ENCODE results near the gene PAX1. TPM values are rescaled to one million over a fixed set of nuclear protein-coding genes. Genes with fewer than 3 reads are reported as not detected.

PAX1 gene
- total RNA-seq, 1 experiment from 2014 or later, result not detected

DNA sequence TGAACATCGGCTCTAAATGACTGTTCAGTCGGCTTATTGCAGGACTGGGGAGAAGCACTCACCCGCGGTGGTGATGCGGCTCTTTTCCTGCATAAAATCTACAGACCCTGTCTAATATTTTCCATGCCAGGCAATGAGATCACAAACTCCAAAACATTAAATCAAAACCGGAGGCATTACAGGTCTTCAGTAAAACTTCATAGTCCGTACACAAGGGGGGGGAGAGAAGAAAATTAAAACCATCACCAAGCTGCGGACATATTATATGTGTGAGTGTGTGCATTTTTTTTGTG lies 6.3 kb upstream of the PAX1 start:
- H3K4me3 ChIP-seq, result no peak overlapping the region
- no peak for DNase-seq
- H3K27me3 ChIP-seq, result peaks cover 4% of the 10 kb centered on the region; the same call in 1 of the 2 replicates
- no peaks in the 10 kb centered on the region for H3K36me3 ChIP-seq
- H3K9me3 ChIP-seq, result no peaks in the 10 kb centered on the region

- Histone ChIP-seq H3K27me3 (peaks cover 4% of the 10 kb centered on the region), H3K4me3 (no peak overlapping the region), H3K36me3 (no peaks in the 10 kb centered on the region), H3K9me3 (no peaks in the 10 kb centered on the region)
- DNase-seq, result no peak
Observed at GRCh38 chr20:21701171-21701876, 4.1 kb upstream of the PAX1 start.

- Histone ChIP-seq H3K9me3 (no peaks in the 10 kb centered on the region), H3K4me3 (no peak overlapping the region), H3K27me3 (peaks cover 4% of the 10 kb centered on the region), H3K36me3 (no peaks in the 10 kb centered on the region)
- DNase-seq, result no peak
Observed at GRCh38 chr20:21702016-21702415, 3.4 kb upstream of the PAX1 start.

DNA sequence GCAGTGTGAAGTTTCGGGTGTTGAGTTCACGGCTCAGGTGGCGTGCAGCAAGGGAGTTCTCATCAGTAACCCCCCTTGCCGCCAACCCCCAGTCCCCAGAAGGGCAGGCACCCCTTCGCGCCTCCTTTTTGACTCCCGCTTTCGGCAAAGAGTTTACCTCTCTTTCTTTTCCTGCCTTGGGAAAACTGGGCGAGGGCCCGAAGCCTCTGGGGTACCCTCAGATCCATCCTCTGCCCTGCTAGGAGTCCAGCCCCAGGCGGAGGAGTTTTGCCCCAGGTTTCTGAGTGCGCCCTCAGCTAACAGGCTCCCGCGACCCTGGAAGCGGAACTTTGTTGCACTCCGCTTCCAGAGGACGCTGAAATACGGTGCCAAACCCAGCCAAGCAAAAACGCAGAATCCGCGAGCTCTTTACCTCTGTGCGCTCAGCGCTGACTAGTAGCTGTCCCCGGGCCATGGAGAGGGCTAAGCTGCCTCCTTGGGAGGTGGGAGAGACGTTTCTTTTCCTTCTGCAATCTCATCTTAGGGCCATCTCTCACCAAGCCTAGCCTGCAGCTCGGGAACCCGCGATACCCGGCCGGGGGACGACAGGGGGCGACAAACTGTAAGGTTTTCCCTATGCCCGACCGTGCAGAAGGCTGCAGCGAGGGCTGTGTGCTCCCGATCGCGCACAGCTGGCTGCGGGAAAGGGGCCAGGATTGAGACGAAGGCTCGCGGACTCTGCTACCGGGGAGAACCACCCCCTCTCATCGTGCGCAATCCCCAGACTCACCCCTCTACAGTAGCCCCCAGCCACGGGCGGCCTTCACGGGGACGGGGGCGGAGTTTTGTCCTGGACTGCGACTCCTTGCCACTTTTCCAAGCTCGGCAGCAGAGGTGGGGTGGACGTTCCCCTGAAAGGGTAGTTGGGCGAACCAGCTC lies 2.7 kb upstream of the PAX1 start:
- H3K4me3 ChIP-seq, result no peak overlapping the region

GRCh38 chr20:21703717-21704407 lies 1.6 kb upstream of the PAX1 start:
- Histone ChIP-seq H3K4me3 (no peak overlapping the region), H3K36me3 (no peaks in the 10 kb centered on the region), H3K9me3 (no peaks in the 10 kb centered on the region), H3K27me3 (peaks cover 4% of the 10 kb centered on the region)
- DNase-seq, result no peak

More for the DNA sequence above, 2.7 kb upstream of the PAX1 start:
- H3K9me3 ChIP-seq, result no peaks in the 10 kb centered on the region
- peak; percentile 60 for DNase-seq
- H3K36me3 ChIP-seq, result no peaks in the 10 kb centered on the region
- peaks cover 4% of the 10 kb centered on the region for H3K27me3 ChIP-seq

DNA sequence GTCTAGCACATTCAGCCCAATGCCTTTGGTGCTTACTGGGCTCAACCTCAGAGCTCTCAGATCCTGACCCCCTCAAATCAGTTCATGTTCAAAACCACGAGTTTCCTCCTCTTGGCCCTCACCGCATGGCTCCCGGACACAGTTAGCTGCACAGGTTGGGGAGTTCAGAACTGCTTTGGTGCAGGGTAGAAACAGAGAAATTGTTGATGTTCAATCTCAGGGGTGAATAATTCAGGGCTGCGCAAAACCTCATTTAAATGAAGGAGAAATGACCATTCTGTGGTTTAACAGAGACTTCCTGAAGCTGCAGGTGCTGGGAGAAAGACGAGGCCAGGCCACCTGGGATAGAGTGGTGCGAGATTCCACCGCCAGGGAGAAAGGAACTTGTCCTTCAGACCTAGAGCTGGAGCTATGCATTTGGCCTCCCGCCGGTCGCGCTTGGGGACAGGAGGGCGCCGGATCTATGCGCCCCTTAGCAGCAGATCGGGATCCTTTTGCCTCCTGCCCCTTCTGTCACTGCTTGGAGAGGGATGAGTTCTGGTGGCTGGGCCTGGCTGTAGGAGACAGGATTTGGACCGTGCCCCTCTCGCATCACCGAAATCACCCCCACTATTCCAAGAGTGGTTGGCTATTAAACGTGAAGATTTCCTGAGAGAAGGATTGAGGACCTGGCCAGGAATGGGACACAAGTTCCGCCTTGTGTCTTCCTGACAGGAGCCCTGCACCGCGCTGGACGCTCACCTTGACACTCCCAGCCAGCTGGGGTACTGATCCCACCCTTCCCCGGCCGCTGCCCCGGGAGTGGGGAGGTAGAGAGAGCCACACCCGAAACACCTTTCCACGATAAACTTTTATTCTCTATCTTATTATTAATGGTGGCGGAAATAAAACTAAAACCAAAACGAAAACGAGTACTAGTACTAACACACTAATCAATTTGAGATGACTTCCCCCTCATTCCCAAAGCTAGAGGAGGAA lies 767 bp upstream of the PAX1 start:
- peaks cover 4% of the 10 kb centered on the region for H3K27me3 ChIP-seq

DNA sequence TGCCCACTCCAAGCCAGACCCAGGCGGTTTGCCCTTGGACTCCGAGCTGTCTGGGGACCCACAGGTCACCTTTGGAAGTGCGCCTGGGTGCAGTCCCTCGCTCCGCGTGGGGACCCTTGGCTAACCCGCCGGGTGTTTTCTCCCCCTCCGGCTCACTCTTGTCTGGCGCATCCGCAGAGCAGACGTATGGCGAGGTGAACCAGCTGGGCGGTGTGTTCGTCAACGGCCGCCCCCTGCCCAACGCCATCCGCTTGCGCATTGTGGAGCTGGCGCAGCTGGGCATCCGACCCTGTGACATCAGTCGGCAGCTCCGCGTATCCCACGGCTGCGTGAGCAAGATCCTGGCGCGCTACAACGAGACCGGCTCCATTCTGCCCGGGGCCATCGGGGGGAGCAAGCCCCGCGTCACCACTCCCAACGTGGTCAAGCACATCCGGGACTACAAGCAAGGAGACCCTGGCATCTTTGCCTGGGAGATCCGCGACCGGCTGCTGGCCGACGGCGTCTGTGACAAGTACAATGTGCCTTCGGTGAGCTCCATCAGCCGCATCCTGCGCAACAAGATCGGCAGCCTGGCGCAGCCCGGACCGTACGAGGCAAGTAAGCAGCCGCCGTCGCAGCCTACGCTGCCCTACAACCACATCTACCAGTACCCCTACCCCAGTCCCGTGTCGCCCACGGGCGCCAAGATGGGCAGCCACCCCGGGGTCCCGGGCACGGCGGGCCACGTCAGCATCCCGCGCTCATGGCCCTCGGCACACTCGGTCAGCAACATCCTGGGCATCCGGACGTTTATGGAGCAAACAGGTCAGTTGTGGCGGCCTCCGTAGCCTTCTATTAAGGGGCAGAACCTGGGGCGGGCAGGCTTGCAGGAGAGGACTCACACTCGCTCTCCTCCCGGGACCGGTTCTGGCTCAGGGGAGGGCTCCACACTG lies 1.1 kb downstream of the PAX1 start:
- peaks cover 4% of the 10 kb centered on the region for H3K27me3 ChIP-seq
- no peaks in the 10 kb centered on the region for H3K36me3 ChIP-seq
- no peak overlapping the region for H3K4me3 ChIP-seq
- H3K9me3 ChIP-seq, result no peaks in the 10 kb centered on the region
- DNase-seq, result no peak

More for the DNA sequence above, 767 bp upstream of the PAX1 start:
- Histone ChIP-seq H3K36me3 (no peaks in the 10 kb centered on the region), H3K4me3 (no peak overlapping the region), H3K9me3 (no peaks in the 10 kb centered on the region)
- no peak for DNase-seq

GRCh38 chr20:21707267-21707666 lies 1.8 kb downstream of the PAX1 start:
- DNase-seq, result no peak
- Histone ChIP-seq H3K9me3 (no peaks in the 10 kb centered on the region), H3K4me3 (no peak overlapping the region), H3K36me3 (no peaks in the 10 kb centered on the region), H3K27me3 (peaks cover 4% of the 10 kb centered on the region)

GRCh38 chr20:21707999-21708737 lies 2.7 kb downstream of the PAX1 start:
- no peak for DNase-seq
- no peak overlapping the region for H3K4me3 ChIP-seq
- H3K27me3 ChIP-seq, result peaks cover 3% of the 10 kb centered on the region
- H3K36me3 ChIP-seq, result no peaks in the 10 kb centered on the region
- no peaks in the 10 kb centered on the region for H3K9me3 ChIP-seq

DNA sequence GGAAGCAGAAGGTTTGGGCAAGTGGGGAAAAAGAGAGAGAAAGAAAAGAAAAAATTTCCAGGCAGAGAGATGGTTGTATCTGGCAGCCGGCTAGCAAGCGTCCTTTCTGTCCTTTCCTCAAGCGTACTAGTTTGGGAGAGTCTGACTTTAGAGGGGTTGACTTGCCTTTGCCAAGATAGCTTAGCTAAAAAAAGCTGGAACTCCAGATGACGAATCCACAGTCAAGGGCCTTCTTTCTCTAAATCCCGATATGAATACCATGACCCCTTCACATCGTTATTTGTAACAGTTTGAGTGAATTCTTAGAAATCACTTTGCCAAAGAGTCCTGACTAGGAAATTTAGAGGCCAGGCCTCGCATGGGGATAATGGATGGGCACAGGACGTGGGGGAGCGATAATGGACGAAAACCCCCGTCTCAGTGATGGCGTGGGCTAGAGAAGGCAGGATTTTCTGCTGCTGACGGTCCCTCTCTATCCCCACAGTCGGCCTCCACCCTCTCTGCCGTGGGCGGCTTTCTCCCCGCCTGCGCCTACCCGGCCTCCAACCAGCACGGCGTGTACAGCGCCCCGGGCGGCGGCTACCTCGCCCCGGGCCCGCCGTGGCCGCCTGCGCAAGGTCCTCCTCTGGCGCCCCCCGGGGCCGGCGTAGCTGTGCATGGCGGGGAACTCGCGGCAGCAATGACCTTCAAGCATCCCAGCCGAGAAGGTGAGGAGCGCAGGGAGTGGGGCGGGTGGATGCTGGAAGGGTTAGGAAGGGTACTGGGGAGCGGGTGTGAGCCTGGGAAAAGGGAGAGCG lies 3.5 kb downstream of the PAX1 start:
- Histone ChIP-seq H3K9me3 (no peaks in the 10 kb centered on the region), H3K27me3 (no peaks in the 10 kb centered on the region; the same call in 1 of the 2 replicates), H3K36me3 (no peaks in the 10 kb centered on the region), H3K4me3 (no peak overlapping the region)
- DNase-seq, result no peak

GRCh38 chr20:21709535-21709904 lies 4.1 kb downstream of the PAX1 start:
- H3K27me3 ChIP-seq, result no peaks in the 10 kb centered on the region; the same call in 1 of the 2 replicates

DNA sequence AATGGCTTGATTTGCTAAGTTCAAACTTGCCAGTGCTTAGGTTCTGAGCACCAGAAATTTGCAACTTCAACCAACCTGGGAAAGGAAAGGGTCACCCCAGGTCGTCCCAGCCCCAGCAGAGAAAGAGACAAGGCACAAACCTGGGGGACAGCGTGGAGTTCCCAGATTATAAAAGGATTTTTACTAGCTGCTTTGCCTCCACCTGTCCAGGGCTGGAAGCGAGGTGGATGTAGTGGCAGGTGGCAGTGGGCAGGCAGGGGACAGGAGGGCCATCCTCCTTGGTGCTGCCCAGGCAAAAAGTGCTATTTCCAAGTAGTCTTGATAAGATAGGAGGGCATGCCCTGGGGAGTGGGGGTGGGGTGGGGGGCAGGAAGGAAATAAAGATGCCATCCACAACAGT lies 4.9 kb downstream of the PAX1 start:
- Histone ChIP-seq H3K4me3 (no peak overlapping the region), H3K9me3 (no peaks in the 10 kb centered on the region), H3K36me3 (no peaks in the 10 kb centered on the region), H3K27me3 (no peaks in the 10 kb centered on the region; the same call in 1 of the 2 replicates)
- DNase-seq, result no peak

More at GRCh38 chr20:21709535-21709904, 4.1 kb downstream of the PAX1 start:
- H3K4me3 ChIP-seq, result no peak overlapping the region
- H3K36me3 ChIP-seq, result no peaks in the 10 kb centered on the region
- no peak for DNase-seq
- no peaks in the 10 kb centered on the region for H3K9me3 ChIP-seq

- Histone ChIP-seq H3K27me3 (no peaks in the 10 kb centered on the region; the same call in 1 of the 2 replicates), H3K9me3 (no peaks in the 10 kb centered on the region), H3K4me3 (no peak overlapping the region), H3K36me3 (no peaks in the 10 kb centered on the region)
- no peak for DNase-seq
Observed at GRCh38 chr20:21710863-21711431, 5.5 kb downstream of the PAX1 start.
